Stimulated activated CD4-positive, alpha-beta T cell treated with anti-CD3 and anti-CD28 coated beads, TNF-alpha, amount 100 ng/mL, for 4 hours (primary cell): ENCODE data around the gene ABHD6.
"Not testable (repeated sequence)": the region's sequence is repeated elsewhere in the genome, so short reads cannot be mapped to it uniquely, and the experiment has no call there.

Source experiments
- DNase-seq, 3 experiments: peaks; one replicate each; pipeline ENCODE4 v3.0.0-alpha.2; 2020; ENCODE audit warnings: low read depth in 3 of 3

ABHD6 gene

GRCh38 chr3:58237238-58237940, at the start of gene ABHD6:
Gene ABHD6, plus strand, starts transcription at chr3:58237792. Its CDS starts 18,795 bp downstream, at chr3:58256587.
- DNase-seq = peak; percentile 61 to 77 (median 71)

GRCh38 chr3:58188173-58188564, 49.4 kb upstream of the ABHD6 start:
- DNase-seq = no peak

- DNase-seq = no peak
These were observed 48.6 kb upstream of the ABHD6 start for GRCh38 chr3:58188921-58189451.

- DNase-seq = no peak
These were observed 47.9 kb upstream of the ABHD6 start for GRCh38 chr3:58189691-58190090.

GRCh38 chr3:58190291-58190690, 47.3 kb upstream of the ABHD6 start:
- DNase-seq = no peak

GRCh38 chr3:58190882-58191281, 46.7 kb upstream of the ABHD6 start:
- no peak for DNase-seq

GRCh38 chr3:58191361-58191991, 46.1 kb upstream of the ABHD6 start:
- no peak for DNase-seq

GRCh38 chr3:58192069-58192468, 45.5 kb upstream of the ABHD6 start:
- DNase-seq = no peak

GRCh38 chr3:58193682-58194407, 43.7 kb upstream of the ABHD6 start:
- DNase-seq = no peak

GRCh38 chr3:58197588-58197987, 40.0 kb upstream of the ABHD6 start:
- no peak for DNase-seq

GRCh38 chr3:58198362-58198761, 39.2 kb upstream of the ABHD6 start:
- no peak for DNase-seq

- DNase-seq = no peak
These were observed 38.8 kb upstream of the ABHD6 start for GRCh38 chr3:58198804-58199203.

GRCh38 chr3:58200121-58200709, 37.4 kb upstream of the ABHD6 start:
- no peak for DNase-seq

GRCh38 chr3:58200846-58201355, 36.7 kb upstream of the ABHD6 start:
- no peak for DNase-seq

- DNase-seq = not testable (repeated sequence)
These were observed 36.1 kb upstream of the ABHD6 start for GRCh38 chr3:58201451-58201850.

GRCh38 chr3:58202917-58203360, 34.7 kb upstream of the ABHD6 start:
- no peak for DNase-seq

- DNase-seq = no peak
These were observed 34.1 kb upstream of the ABHD6 start for GRCh38 chr3:58203541-58203940.

- no peak for DNase-seq
These were observed 32.9 kb upstream of the ABHD6 start for GRCh38 chr3:58204720-58205119.

GRCh38 chr3:58205981-58206380, 31.6 kb upstream of the ABHD6 start:
- DNase-seq = no peak

- no peak for DNase-seq
These were observed 31.1 kb upstream of the ABHD6 start for GRCh38 chr3:58206406-58207011.

- no peak for DNase-seq
These were observed 29.6 kb upstream of the ABHD6 start for GRCh38 chr3:58207954-58208353.
